ENCODE results near the gene TSPAN18. TPM values are rescaled to one million over a fixed set of nuclear protein-coding genes. Genes with fewer than 3 reads are reported as not detected.

TSPAN18 gene
- total RNA-seq, 1 experiment from 2014 or later, result 0.77 TPM

DNA sequence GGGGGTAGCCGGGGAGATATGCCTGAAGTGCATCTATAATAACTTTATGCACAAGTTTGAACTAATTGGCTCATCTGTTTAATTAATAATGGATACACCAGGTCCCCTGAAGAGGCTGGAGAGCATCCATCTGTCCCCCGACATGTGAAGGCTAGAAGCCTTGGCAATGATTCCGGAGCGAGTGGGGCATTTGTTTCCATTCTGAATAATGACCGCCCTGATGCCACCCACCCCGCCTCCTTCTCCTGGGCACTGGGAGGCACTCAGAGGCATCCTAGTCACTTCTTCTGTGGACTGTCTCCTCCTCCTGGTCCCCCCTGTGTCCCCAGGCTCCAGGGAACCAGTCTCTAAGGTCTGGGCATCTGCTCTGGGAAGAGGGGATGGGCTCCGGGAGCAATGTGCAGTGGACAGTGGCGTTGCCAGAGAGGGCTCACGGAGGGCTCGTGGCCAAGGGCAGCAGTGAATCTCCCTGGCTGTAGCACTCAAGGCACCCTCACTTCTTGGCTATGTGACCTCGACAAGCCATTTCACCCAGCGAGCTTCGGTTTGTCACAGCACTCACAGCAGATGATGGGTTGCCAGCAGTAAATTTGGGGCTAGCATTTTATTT, 64.7 kb downstream of the TSPAN18 start:
- Mint-ChIP-seq H3K4me1 (ENCODE audit: insufficient read depth, unreplicated experiment) (no peaks in the 10 kb centered on the region), H3K27me3 (ENCODE audit: insufficient read depth, unreplicated experiment) (peaks cover 40% of the 10 kb centered on the region), H3K27ac (ENCODE audit: low read depth, unreplicated experiment) (no peak overlapping the region), H3K36me3 (ENCODE audit: insufficient read depth, unreplicated experiment) (peaks cover 6% of the 10 kb centered on the region), H3K9me3 (ENCODE audit: unreplicated experiment) (no peaks in the 10 kb centered on the region), H3K4me3 (ENCODE audit: unreplicated experiment) (no peak overlapping the region)
- no TSS peak for BruUV-seq (replicated peaks)
- TF ChIP-seq, protein P1, sequence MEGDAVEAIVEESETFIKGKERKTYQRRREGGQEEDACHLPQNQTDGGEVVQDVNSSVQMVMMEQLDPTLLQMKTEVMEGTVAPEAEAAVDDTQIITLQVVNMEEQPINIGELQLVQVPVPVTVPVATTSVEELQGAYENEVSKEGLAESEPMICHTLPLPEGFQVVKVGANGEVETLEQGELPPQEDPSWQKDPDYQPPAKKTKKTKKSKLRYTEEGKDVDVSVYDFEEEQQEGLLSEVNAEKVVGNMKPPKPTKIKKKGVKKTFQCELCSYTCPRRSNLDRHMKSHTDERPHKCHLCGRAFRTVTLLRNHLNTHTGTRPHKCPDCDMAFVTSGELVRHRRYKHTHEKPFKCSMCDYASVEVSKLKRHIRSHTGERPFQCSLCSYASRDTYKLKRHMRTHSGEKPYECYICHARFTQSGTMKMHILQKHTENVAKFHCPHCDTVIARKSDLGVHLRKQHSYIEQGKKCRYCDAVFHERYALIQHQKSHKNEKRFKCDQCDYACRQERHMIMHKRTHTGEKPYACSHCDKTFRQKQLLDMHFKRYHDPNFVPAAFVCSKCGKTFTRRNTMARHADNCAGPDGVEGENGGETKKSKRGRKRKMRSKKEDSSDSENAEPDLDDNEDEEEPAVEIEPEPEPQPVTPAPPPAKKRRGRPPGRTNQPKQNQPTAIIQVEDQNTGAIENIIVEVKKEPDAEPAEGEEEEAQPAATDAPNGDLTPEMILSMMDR (IDR thresholded peaks at IDR 0.05; ENCODE audit: unreplicated experiment), result no peak
- intact Hi-C loops (cut with micrococcal nuclease), result no loop called here
- ChIA-PET CTCF (interaction anchor here (0.7 kb wide), 1 partner anchor 209 kb away, joined by 3 read pairs; no protein-coding TSS in a partner anchor), POLR2A (no interaction called here)
- DNase-seq (ENCODE audit: unreplicated experiment), result no peak

DNA sequence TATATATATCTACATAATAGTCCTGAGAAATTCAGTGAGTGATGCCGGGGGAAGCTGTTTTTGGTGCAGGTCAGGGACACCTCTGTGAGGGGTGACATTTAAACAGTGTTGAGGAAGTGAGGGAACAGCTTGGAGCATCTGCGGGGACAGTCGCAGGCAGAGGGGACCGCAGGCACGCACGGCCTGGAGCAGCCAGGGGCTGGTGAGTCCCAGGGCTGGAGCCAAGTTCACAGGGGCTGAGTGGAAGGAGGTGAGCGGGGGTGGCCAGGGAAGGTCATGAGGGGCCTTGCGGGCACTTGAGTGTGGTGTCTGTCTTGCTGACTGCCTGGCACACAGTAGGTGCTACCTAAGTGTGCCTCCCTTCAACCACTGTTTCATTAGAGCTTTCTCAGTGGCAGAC, 65.4 kb downstream of the TSPAN18 start:
- no peaks in the 10 kb centered on the region for H3K9me3 Mint-ChIP-seq (ENCODE audit: unreplicated experiment)
- CTCF ChIA-PET, result interaction anchor here (0.6 to 1.0 kb wide), 3 partner anchors 16 to 135 kb away, joined by 3 read pairs; no protein-coding TSS in a partner anchor
- peaks cover 6% of the 10 kb centered on the region for H3K36me3 Mint-ChIP-seq (ENCODE audit: insufficient read depth, unreplicated experiment)
- POLR2A ChIA-PET, result no interaction called here
- no peak overlapping the region for H3K4me3 Mint-ChIP-seq (ENCODE audit: unreplicated experiment)
- TF ChIP-seq, protein P1 (IDR thresholded peaks at IDR 0.05; ENCODE audit: unreplicated experiment), result no peak
- H3K4me1 Mint-ChIP-seq (ENCODE audit: insufficient read depth, unreplicated experiment), result no peaks in the 10 kb centered on the region
- DNase-seq (ENCODE audit: unreplicated experiment), result no peak
- no peak overlapping the region for H3K27ac Mint-ChIP-seq (ENCODE audit: low read depth, unreplicated experiment)
- peaks cover 46% of the 10 kb centered on the region for H3K27me3 Mint-ChIP-seq (ENCODE audit: insufficient read depth, unreplicated experiment)
- no TSS peak for BruUV-seq (replicated peaks)
- intact Hi-C loops (cut with micrococcal nuclease), result no loop called here

DNA sequence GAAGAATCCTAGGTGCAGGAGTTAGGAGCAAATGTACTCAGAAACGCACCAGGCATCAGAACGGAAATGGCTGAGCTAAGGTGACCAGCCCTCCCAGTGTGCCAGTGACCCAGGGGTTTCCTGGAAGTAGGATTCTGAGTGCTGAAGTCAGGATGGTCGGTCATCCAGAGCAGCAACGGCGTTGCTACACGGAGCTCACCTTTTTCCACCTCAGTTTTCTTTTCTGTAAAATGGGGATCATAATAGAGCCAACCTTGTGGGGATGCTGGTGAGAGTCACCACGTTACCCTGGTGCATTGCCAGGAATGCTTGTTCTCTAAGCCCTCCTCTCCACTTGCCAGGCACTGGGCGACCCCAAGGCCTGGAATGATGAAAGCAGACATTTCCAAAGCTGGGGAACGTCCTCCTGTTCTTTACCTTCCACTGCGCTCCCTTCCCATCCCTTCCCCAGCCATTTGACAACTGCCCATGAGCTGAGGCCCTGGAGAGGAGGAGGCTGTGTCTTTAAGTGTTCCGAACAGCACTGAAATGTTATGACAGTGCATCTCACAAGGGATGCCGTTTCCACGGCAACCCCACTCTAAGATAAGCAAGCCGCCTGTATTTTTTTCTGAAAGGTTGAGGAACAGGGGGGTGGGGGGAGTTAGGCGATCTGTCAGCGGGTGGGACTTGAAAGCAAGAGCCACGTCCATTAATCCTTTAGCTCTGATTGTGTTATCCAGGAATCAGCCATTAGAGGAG, 66.8 kb downstream of the TSPAN18 start:
- H3K27me3 Mint-ChIP-seq (ENCODE audit: insufficient read depth, unreplicated experiment), result peaks cover 52% of the 10 kb centered on the region
- H3K4me3 Mint-ChIP-seq (ENCODE audit: unreplicated experiment), result no peak overlapping the region
- no peak for DNase-seq (ENCODE audit: unreplicated experiment)
- POLR2A ChIA-PET, result no interaction called here
- BruUV-seq (replicated peaks), result no TSS peak
- CTCF ChIA-PET, result interaction anchor here (0.5 to 1.7 kb wide), 7 partner anchors 15 to 236 kb away, joined by 3 to 4 read pairs (median 3); no protein-coding TSS in a partner anchor
- no peaks in the 10 kb centered on the region for H3K9me3 Mint-ChIP-seq (ENCODE audit: unreplicated experiment)
- H3K36me3 Mint-ChIP-seq (ENCODE audit: insufficient read depth, unreplicated experiment), result peaks cover 6% of the 10 kb centered on the region
- TF ChIP-seq, protein P1 (IDR thresholded peaks at IDR 0.05; ENCODE audit: unreplicated experiment), result no peak
- intact Hi-C loops (cut with micrococcal nuclease), result no loop called here
- H3K4me1 Mint-ChIP-seq (ENCODE audit: insufficient read depth, unreplicated experiment), result no peaks in the 10 kb centered on the region
- H3K27ac Mint-ChIP-seq (ENCODE audit: low read depth, unreplicated experiment), result no peak overlapping the region

DNA sequence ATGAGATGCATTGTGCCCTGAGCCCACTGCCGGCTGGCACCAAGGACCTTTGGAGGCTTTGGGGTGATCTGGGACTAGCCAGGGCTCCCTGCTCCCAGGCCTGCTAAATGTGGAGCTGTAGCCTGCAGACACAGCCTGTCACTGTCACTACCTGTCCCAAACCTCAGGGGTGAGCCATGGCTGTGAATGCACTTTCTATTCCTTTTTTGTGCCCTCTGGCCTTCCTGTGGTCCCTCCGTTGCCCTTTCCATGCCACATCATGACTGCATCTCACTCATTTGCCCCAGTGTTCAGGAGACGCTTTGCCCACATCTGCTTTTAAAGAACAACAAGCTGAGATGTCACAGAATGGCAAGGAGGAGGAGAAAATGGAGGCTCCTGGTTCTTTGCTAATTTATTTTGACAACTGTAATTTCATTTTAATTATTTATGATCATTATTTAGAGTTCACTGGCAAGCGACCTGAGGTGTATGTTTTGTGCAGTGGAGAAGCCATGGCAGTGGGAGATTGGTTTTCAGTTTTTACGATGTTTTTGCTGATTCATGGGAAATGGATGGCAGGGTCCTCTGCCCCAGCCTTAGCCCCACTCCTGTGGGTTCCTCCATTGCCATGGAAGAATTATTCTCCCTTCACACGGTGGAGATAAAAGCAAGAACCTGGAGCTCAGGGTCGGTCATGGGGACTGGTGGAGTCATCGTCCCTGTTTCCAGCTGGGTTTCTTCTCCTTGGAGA, 69.2 kb downstream of the TSPAN18 start:
- Mint-ChIP-seq H3K4me3 (ENCODE audit: unreplicated experiment) (no peak overlapping the region), H3K27ac (ENCODE audit: low read depth, unreplicated experiment) (no peak overlapping the region), H3K36me3 (ENCODE audit: insufficient read depth, unreplicated experiment) (peaks cover 6% of the 10 kb centered on the region), H3K27me3 (ENCODE audit: insufficient read depth, unreplicated experiment) (peaks cover 55% of the 10 kb centered on the region), H3K9me3 (ENCODE audit: unreplicated experiment) (no peaks in the 10 kb centered on the region), H3K4me1 (ENCODE audit: insufficient read depth, unreplicated experiment) (no peaks in the 10 kb centered on the region)
- TF ChIP-seq, protein P1 (IDR thresholded peaks at IDR 0.05; ENCODE audit: unreplicated experiment), result no peak
- intact Hi-C loops (cut with micrococcal nuclease), result no loop called here
- ChIA-PET CTCF (no interaction called here), POLR2A (no interaction called here)
- BruUV-seq (replicated peaks), result no TSS peak
- DNase-seq (ENCODE audit: unreplicated experiment), result no peak

Data from MCF 10A (cell line).